NCI-H2029 (cell line): Measurements from ENCODE around the gene FAM120AOS.
"Not testable (repeated sequence)": the region's sequence is repeated elsewhere in the genome, so short reads cannot be mapped to it uniquely, and the experiment has no call there.

ENCODE experiments used
- DNase-seq: peaks from one replicate; lab custom pipeline; 2025; lab: John Stamatoyannopoulos, UW

The FAM120AOS gene

DNA sequence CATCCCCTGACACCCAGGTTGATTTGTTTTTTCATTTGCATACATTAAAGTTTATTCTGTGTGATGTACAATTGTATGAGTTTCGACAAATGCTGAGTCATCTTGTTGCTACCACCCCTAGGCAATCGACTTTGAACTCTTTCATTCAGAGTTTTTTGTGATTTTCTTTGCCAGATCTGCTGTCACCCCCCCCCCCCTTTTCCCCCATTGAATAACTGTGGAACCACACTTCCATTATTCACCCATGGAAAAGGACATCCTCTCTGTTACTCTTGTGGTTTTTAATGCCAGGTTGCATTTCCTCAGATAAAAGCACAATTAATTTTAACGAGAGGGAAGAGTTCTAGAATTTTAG is 13.7 kb upstream of the FAM120AOS start:
- no peak for DNase-seq

DNA sequence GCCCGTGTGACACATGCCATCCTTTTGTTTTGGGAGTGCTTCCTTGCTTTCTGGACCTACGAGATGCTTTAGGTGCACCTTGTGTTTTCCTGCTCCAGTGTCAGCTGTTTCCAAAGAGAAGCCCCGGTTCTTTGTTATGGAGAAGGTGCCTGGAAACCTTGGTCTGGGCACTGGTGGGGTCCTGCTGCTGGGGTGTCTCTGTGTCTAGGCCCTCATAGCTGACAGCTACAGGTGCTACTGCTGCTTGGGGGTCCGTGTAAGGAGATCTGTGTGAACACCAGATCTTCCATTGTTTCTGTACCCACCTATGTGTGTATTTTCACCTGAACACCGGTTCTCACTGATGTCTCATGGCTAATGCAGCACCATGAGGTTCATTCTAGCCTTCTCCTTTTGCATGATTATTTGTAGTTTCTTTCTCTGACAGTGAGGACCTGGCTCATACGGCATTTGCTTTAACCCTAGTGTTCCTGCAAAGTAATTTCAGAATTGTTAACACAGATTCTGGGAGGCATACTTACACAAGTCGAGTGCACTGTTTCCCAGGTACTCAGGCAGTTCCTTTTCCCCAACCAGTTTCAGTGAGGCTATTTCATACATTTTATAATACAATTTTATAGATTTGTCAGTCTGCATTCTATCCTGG is 13.2 kb upstream of the FAM120AOS start:
- DNase-seq, result no peak

DNA sequence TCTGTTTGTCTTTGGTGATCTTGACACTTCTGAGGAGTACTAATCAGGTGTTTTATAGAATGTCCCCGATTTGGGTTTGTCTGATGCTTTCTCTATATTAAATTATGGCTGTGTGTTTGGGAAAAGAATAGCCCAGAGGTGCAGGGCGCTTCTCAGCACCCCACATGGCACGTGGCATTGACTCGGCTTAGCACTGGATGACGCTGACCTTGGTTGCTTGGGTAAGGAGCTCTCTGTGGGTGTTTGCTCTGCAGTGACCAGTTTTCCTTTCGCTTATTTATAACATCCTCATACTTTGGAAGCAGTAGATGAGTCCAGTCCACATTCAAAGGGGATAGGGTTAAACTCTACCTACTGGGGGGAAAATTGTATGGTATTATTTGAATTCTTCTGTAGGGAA is 12.5 kb upstream of the FAM120AOS start:
- DNase-seq, result no peak

DNA sequence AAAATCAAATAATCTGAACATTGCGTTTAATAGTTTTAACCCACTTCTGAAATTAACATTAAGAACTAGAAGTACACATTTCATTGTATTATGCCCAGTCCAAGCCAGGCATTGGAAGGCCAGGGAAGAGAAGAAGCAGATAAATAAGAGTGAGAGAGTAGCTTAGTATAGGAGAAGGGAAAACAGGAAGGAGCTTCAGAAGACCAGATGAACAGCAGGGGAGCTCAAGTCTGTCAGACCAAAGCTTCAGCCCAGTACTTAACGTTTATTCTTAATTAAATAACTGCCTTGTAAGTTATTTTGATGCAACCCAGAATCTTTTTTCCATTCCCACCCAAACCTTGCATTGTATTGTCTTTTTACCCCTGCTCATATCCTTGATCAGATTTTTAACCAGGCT is 11.5 kb upstream of the FAM120AOS start:
- no peak for DNase-seq

DNA sequence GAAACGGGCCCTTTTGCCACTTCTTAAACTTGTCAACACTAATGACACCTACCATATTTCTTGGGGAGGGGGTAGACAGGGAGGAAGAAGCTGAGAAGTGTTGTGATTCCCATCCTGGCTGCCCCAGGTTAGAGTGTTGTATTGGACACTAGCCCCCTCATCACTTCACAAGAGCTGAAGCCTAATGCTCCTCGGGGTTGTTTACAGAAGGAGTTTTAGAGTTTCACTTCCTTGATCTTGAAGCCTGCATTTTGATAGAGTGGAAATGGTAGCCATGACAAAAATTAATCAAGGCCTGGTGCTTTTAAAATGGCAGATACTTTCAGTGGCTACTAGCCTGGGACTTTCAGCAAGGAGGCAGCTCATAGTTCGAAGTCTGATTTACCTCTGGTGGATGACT is 11.0 kb upstream of the FAM120AOS start:
- no peak for DNase-seq

DNA sequence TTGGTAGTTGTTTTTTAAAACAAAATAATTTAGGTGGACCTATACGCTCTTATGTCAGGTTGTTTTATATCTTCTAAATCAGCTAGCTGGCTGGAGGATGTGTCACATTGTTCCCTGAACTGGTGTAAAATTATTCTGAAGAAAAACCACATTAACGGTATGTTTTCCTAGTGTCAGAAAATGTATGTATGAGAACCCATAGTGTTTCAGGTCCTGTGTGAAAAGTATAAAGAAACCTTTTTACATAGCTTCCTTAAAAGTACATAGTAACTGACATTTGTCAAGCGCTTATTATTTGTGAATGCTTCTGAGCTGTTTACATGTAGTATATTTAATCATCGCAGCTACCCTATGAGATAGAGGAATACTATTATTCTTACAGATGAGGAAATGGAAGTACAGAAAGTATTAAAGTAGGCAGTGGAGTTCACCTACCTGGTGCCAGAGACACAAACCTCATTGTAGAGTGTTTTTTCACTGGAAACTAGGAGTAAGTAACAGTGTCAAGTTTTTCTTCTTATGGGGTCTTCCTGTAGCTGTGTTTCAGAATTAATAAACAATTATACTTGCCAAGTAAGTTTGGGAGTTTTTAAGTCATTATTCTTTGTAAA is 10.4 kb upstream of the FAM120AOS start:
- no peak for DNase-seq

DNA sequence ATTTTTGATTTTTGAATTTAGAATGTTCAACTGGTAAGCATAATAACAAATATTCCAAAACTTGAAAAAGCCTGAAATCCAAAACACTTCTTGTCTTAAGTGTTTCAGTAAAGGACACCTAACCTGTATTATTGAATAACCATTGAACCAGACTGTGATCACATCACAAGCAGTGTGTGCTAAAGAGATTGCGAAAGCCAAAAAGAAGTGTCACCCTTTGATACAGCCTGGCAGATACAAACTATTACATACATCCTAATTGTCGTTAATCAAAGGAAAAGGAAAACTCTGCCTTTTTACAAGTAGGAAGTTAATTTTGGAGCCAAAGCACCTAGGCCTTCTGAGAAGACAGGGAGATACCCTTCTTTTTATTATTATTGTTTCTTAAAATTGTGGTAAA is 8.4 kb upstream of the FAM120AOS start:
- DNase-seq, result no peak

DNA sequence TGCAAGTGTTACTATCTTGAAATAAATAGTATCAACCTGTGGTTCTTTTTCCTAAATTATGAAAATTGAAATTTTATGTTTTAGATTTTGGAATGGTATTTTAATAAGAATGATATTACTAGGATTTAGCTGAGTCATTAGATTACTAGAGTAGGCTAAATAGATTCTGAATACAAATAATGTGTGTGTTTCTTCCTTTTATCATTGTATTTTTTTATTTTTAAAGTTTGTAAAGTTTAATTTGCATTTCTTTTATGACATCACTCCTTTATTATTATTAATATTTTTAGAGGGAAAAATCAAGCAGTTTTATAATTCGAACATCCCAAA is 8.0 kb upstream of the FAM120AOS start:
- DNase-seq, result no peak

DNA sequence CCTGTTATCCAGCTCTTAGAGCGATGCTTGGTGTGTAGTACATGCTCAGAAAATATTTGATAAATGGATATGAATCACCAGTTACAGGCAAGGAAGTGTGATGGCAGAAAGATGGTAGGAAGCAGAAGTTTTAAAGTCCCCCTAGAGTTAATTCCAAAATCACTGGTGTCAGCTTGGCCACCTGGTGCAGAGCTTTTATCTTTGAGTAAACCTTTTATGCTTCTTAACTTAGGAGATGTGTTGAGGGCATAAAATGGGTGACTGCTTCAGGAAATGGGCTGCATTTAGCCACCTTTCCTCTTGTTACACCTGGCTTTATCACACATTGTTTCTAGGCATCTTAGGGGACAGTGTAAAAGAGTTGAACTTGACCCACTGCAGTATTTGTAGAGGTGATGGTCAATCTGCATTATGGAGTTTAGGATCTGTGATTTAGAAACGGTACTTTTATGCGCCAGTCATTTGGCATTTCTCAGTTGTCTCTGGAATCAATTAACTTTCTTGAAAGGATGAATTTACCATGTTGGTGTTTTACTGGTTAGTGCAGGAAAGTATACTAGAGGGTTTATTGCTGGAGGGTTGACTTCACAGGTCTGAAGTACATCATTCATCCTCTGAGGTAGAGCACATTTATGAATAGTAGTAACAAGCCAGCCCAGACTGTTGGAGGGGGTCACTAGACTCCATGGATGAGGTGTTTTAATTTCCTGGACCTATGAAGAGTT is 7.5 kb upstream of the FAM120AOS start:
- no peak for DNase-seq

DNA sequence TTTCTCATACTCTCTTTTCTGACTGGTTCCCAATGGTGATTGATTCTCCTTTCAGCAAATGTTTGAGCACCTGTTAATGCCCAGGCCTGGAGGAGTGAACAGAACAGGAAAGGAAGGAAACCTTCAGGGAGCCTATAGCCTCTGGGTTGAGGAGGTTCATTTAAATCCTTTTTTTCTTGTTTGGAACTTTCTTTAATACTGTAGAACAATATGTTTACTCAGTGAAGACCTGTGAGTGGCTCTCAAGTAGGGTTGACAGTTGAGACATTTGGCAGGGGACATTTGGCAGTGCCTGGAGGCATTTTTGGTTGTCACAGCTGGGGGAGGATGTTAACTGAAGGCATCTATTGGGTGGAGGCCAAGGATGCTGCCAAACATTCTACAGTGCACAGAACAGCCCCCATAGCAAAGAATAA is 6.1 kb upstream of the FAM120AOS start:
- peak; percentile 34 for DNase-seq

DNA sequence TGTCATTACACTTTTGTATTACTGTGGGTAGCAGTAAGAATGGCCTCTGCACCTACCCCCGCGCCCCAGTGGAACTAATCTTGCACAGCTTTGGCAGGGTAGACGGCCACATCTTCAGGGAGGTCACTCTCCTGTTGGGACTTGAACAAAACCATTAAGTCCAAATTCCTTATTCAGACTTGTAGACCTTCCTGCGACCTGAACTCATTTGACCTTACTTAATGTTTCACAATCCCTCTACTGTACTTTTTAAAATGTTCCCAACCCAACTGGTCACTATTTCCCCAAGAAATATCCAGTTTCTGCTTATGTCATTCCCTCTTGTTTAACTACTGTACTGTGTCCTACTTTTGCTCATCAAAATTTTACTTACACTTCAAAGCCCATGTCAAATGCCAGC is 5.3 kb upstream of the FAM120AOS start:
- DNase-seq, result no peak

DNA sequence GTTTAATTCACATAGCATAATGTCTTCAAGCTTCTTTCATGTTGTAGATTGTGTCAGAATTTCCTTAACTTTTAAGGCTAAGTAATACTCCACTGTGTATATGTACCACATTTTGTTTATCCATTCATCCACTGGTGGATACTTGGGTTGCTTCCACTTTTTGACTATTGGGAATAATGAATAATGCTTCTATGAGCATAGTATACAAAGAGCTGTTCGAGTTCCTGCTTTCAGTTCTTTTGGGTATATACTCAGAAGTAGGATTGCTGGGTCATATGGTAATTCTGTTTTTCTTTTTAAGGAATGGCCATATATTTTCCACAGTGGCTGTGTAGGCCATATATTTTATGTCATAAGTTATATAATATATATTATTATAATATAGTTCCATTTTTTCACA is 3.6 kb upstream of the FAM120AOS start:
- DNase-seq, result no peak

DNA sequence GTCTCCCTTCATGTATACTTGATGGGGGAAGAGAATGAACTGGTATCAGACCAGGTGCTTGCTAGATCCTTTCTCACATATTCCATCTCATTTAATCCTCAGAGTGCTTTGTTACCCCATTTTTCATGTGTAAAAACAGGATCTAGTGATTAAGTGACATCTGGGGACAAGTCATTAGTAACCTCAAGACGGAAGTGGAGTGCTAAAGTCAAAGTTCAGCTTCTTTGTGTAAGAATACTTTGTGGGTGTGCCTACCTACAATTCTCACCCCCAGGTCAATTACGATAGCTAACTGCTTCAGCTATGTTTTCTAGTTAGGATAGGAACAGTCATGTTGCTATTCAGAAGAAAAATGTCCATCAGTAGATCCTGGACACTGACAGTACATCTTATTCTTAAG is 3.1 kb upstream of the FAM120AOS start:
- no peak for DNase-seq

DNA sequence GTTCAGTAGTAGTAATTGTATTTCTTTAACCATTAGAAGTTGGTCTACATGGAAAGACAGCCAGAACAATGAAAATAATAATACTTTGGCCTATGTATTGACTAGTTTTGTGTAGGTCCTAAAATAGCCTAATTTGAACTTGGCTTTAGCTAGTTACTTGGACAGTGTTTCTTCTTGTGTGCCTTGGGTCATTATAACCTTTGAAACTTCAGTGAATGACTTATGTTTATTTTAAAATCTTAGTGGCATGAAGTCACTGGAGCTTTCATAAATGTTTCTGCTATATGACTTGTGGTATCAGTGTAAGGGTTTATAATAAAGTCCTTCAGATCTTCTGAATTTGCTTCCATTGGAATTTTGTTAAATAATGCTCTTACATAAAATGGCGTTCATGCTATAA is 2.6 kb upstream of the FAM120AOS start:
- no peak for DNase-seq

DNA sequence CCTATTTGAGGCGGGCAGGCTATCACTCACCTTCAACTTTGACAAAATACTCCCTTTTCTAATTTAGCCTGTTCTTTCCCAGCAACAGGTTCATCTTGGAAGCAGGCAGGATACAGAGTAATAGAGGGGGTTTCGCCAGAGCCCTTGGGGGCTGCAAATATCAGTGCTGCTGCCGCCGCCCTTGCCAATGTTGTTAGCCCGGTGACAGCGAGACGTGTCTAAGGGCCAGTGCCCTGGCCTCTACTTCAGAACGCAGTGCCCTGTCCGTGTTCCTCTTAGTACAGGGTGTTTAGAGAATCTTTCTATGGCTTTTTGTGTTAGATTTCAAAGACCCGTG is 703 bp downstream of the FAM120AOS start:
- no peak for DNase-seq

DNA sequence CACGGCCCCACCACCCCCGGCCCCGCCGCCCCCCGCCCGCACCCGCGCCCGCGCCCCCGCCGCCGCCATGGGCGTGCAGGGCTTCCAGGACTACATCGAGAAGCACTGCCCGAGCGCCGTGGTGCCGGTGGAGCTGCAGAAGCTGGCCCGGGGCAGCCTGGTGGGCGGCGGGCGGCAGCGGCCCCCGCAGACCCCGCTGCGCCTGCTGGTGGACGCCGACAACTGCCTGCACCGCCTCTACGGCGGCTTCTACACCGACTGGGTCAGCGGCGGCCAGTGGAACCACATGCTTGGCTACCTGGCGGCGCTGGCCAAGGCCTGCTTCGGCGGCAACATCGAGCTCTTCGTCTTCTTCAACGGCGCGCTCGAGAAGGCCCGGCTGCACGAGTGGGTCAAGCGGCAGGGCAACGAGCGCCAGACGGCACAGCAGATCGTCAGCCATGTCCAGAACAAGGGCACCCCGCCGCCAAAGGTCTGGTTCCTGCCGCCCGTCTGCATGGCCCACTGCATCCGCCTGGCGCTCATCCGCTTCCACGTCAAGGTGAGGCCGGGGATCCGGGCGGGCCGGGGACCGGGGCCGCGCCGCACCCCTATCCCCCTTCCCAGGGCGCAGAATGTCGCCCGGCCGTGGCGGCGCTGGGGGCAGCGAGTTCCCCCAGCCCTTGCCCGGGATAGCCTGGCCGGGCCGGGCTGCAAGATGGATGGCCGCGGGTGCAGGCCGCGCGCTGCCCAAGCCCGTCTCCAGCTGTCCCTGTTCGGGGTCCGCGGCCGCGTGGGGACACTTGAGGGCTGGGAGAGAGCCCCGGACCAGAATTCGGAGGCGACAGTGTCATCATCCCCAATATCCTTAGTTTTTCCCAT is 1.3 kb downstream of the FAM120AOS start:
- DNase-seq, result no peak

DNA sequence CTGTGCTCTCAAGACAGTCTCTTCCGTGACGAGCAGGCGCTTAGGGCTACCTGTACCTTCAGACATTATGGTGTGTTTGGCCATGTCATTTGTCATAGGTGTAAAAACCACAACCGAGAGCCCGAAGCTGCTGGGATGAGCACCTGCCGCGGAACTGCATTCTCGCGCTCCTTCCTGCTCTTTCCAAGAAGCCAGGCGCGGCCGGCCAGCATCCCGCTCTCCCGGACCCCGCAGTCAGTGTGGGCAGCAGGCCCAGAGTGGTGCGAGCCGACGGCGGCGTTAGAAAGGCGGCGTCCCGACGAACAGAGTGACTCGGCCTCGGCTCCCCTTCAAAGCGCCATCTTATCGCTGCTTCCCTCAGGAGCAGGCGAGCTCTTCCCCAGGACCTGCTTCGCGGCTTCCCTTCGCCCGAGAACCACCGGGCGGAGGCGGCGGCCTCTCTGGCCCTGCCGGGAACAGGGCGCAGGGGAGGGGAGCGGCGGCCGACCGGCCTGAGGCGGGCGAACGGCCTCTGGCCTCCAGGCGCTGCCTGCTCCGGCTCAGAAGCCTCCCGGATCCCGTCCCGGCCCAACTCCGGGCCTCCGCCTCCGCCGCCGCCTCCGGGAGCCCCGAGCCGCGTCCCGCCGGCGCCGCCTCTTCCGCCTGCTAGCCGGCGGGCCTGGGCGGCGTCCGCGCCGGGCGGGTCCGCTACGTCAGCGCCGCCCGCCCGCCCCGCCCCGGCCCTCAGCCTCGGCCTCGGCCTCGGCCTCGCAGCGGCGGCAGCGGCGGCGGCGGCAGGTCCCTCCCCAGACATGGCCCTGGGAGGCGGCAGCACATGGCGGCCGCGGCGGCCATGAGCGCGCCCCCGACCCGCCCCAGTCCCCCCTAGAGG is 2.2 kb downstream of the FAM120AOS start, which contains the start of gene FAM120A:
FAM120A (plus strand) TSS at position 741 of the 871 bp plus-strand sequence. CDS start 231 bp downstream, outside the sequence.
- DNase-seq, result peak; percentile 60

DNA sequence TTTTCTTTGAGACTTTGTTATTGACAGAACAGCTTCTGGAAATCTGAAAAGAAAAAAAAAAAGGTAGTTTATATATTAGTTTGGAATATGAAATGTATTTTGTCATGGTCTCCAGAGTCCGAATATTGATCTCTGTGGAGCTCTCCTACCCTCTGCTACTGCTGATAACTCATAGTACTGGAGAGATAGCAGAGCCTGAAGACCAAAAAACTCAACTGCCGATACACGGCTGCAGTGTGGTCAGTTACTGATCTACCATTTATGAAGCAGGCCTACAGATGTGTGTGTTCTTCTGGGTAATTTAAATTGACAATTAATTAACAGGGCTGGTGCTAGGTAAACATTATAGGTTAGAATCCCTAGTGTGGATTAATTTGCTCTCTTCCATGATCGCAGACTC is 5.7 kb downstream of the FAM120AOS start:
- DNase-seq, result no peak

DNA sequence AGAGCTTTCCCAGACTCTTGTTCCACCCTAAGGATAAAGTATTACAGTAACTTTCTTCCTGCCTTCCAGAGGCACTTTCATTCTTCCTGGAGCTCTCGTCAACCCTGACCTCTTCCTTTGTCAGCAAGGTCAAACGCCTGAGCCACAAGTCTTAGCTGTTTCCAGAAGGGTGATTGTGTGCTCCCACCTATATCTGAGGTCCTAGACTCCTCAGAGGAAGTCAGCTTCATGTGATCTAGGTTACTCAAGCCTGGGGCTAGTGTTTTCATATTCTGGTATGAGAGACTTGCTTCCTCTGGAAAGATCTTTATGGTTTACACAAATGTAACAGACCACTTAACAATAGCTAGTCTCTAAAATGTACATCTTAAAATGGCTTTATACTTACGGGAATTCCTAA is 7.3 kb downstream of the FAM120AOS start:
- no peak for DNase-seq

DNA sequence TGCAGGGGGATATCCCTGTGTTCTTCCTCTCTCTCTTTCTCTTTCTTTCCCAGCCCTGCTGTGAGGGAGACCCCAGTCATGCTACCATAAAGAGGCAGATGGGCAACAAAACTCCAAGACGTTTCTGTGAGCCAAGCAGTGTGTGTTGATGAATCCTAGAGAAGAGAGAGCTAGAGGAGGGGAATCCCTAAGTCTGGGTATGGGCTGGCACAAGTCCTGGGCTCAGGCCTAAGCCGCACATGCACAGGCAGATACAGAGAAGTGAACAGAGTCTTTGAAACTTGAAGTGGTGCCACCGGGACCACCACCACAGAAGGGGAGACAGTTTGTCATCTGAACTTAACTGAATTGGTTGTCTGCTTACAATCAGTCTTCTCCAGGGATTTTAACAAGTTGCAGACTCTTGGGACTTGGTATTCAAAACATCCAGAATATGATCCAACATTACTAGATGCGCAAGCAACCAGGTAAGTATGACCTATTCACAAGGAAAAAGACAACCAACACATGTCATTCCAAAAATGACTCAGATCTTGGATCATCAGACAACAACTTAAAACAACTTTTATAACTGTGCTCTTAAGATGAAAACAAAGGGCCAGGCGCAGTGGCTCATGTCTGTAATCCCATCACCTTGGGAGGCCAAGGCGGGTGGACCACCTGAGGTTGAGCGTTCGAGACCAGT is 12.3 kb downstream of the FAM120AOS start:
- DNase-seq, result no peak

DNA sequence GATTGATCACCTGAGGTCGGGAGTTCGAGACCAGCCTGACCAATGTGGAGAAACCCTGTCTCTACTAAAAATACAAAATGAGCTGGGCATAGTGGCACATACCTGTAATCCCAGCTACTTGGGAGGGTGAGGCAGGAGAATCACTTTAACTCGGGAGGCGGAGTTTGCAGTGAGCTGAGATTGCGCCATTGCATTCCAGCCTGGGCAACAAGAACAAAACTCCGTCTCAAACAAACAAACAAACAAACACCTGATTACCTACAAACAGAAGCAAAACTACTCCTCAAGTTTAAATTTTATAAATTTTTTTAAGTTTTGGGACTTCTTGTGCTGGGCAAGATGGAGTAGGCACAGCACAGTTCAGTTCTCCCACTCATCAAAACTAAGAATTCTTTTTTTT is 14.1 kb downstream of the FAM120AOS start:
- DNase-seq, result not testable (repeated sequence)
